H1 (cell line): Measurements from ENCODE around the gene UQCC5. TPM values are rescaled to one million over a fixed set of nuclear protein-coding genes. Genes with fewer than 3 reads are reported as not detected.

Experiments
- ATF3 ChIP-seq: IDR thresholded peaks from 2 replicates; pipeline ENCODE4 v1.6.1; 2011; ENCODE audit warnings: low read depth, mild to moderate bottlenecking, low read length; ENCODE audit not compliant: insufficient read depth
- RAD21 ChIP-seq, 2 experiments: IDR thresholded peaks in 1 of 2; conservative IDR thresholded peaks in 1 of 2; 2 replicates each; pipeline ENCODE4 v1.6.1; 2011; ENCODE audit warnings: low read depth in 2 of 2, low read length in 2 of 2, improper control_type of control experiment in 1 of 2, inconsistent platforms in 1 of 2, mild to moderate bottlenecking in 1 of 2, moderate library complexity in 1 of 2
- SP1 ChIP-seq: IDR thresholded peaks from 2 replicates; pipeline ENCODE4 v1.6.1; 2011; ENCODE audit warnings: low read depth, low read length
- TAF7 ChIP-seq: optimal IDR thresholded peaks from 2 replicates; pipeline ENCODE3; 2011; ENCODE audit warnings: low read depth, mild to moderate bottlenecking, inconsistent platforms, low read length, moderate library complexity, borderline replicate concordance
- TBP ChIP-seq: IDR thresholded peaks from 2 replicates; pipeline ENCODE4 v1.6.1; 2011; ENCODE audit warnings: low read depth, low read length, improper control_type of control experiment
- polyA plus RNA-seq, 7 experiments: library from polyadenylated mRNA; depleted of rRNA in 3 of 7; stranded (reverse) in 5 of 7; unstranded in 2 of 7; fragments of >200 nt in 5 of 7; fragments of 200-250 nt in 2 of 7; gene quantifications; 1 replicate in 5 of 7; 2 replicates in 1 of 7; 4 replicates in 1 of 7; pipeline versions ENCODE4 v1.2.1 to v1.2.3, GENCODE V29; 2011 to 2013; ENCODE audit warnings: missing spikeins in 2 of 7, mixed read lengths in 2 of 7
- total RNA-seq: library from RNA; stranded (reverse); fragmentation: NEBNext Ultra II Directional; extraction: Animal tissue kit (Norgen Biotek cat#: 25700); gene quantifications from 2 replicates; pipeline ENCODE4 v1.2.1, GENCODE V29; 2021

The UQCC5 gene
- total and polyA plus RNA-seq, 2 of the 8 experiments (the other 6 are each of a cell fraction or from before 2014, with no cell fraction given) = 35.0 to 37.7 TPM

GRCh38 chr3:52536369-52537164 lies at the start of gene UQCC5 (continued):
- peak in 1 of 2 experiments; percentile 11; a peak in 1 of 4 replicates for TF ChIP-seq RAD21 (IDR thresholded peaks at IDR 0.05 in 1 of 2, conservative IDR thresholded peaks at IDR 0.05 in 1 of 2; ENCODE audit: low read depth in 2 of 2, low read length in 2 of 2)
- TF ChIP-seq TBP = peak; percentile 95
- 0 out of 2 replicates have a peak, but pooled peaks have one; percentile 61 for TF ChIP-seq ATF3
- peak; percentile 80; the same call in 1 of the 2 replicates for TF ChIP-seq SP1
- peak; percentile 90 for TF ChIP-seq TAF7
